Islet precursor cell (in vitro differentiated cells): ENCODE data around the gene OPN1MW.
"Not testable (repeated sequence)": the region's sequence is repeated elsewhere in the genome, so short reads cannot be mapped to it uniquely, and the experiment has no call there.

Source experiments
- DNase-seq: peaks from one replicate; pipeline ENCODE4 v3.0.0-alpha.2; 2018

The OPN1MW gene

DNA sequence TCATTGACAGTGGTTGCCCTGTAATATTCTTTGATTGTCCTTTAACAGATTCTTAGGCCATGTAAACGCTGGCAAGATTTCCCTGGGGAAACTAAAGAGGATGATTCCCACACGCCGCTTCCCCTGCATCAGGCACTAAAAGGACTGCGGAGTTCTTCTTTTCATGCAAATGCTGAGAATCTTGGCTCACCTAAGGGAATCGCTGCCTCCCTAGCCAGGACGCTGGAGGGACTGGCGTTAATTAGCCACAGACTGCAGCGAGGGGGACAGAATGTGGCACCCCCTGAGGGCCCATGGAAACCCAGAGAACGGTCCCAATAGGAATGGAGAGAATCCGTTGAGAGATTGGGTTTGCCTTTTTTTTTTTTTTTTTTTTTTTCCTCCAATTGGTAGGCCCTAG lies 29.1 kb downstream of the OPN1MW start:
- DNase-seq = not testable (repeated sequence)

DNA sequence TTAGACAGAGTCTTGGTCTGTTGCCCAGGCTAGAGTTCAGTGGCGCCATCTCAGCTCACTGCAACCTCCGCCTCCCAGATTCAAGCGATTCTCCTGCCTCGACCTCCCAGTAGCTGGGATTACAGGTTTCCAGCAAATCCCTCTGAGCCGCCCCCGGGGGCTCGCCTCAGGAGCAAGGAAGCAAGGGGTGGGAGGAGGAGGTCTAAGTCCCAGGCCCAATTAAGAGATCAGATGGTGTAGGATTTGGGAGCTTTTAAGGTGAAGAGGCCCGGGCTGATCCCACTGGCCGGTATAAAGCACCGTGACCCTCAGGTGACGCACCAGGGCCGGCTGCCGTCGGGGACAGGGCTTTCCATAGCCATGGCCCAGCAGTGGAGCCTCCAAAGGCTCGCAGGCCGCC lies 37.1 kb downstream of the OPN1MW start, which contains the start of gene OPN1MW2:
Gene OPN1MW2 (plus strand): TSS at position 301 of the 400 bp plus-strand sequence. CDS start 60 bp downstream, at position 361.
- not testable (repeated sequence) for DNase-seq

DNA sequence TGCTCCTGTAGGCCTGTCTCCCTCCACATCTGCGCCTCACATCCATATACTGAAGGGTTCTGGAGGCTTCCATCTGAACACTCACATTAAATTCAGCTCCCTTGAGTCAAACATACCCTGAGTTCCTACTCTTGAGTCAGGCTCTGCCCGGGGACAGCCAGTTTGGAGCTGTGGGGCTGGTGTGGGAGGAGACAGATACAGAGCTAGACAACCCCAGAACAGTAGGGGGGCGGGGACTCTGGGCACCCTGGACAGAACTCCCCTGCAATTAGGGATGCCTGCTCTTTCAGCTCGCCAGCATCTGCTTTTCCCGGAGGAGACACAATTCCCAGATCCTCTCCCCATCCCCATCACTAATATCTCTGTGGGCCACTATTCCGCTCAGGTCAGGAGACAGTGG lies 42.9 kb downstream of the OPN1MW start:
- not testable (repeated sequence) for DNase-seq

DNA sequence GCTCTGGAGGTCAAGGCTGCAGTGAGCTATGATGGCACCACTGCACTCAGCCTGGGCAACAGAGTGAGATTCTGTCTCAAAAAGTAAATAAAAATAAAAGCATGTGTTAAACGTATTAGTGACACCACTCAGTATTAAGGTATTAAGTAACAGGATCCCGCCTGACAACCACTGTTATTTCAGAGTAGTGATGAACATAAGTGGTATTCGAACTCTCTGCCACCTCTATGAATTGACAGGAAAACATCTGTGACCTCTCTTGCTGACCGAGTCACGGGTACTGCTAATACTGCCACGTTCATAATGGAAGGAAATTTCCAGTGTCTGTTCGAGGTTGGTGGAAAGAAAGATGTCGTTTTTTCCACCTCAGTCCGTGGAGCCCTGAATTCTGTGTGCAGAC lies 44.3 kb downstream of the OPN1MW start:
- DNase-seq = not testable (repeated sequence)

DNA sequence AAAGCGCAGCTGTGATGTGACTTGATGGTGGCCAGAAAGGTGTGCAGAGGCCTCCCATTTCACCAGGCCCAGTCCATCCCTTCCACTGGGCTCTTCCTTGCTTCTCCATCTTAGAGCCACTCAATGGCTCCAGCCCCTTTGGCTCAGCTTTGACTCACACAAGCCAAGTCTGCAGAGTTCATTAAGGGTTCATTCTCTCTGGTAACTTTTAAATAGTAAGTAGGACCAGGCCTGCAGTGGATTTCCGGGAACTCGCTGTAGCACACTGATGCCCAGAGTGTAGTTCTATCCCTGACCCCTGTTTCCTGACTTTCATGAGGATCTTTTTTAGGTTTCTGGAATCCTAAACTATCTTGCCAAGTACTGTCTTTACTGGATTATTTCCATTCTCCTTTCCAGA lies 49.0 kb downstream of the OPN1MW start:
- DNase-seq = not testable (repeated sequence)

DNA sequence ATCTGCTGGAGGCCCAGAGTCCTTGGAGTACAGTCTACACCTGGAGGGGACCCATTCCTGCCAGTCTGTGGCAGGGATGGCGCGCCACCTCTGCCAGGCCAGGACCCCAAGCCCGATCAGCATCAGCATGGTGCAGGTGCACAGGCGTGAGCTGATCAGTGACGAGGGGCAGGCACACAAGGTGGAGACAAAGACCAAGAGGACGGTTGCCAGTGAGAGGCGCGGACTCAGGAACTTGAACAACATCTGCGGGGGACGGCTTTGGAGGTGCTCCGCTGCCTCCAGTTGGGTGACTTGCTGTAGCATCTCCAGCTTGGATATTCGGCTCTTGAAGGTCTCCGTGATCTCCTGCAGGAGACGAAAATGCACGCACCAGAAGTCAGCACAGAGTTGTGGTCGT lies 51.2 kb downstream of the OPN1MW start:
- not testable (repeated sequence) for DNase-seq

DNA sequence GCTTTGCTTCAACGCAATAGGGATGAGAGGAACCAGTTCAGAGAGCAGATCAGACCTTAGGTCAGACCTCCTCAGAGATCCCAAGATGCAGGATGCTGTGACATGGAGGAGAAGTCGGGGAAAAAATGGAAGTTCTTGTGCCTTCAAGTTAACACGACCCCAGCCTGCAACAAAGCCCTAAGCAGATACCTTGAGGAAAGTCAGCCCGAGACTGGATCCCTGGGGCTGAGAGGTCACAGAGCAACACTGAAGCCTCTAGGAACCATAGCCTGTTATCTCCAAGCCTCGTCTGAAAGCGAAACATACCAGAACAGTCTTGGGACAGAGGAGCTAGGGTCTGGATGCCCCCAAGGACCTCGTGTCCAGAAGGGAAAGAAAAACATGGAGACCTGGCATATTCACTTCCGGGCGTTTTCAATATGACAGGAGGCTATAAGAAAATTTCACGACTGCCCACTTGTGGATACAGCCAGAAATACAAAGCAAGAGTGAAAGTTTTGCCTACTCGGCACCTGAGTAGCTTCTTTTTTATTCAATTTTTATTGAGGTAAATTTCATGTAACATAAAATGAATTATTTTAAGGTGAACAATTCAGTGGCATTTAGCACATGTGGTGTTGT lies 56.7 kb downstream of the OPN1MW start:
- DNase-seq = not testable (repeated sequence)

DNA sequence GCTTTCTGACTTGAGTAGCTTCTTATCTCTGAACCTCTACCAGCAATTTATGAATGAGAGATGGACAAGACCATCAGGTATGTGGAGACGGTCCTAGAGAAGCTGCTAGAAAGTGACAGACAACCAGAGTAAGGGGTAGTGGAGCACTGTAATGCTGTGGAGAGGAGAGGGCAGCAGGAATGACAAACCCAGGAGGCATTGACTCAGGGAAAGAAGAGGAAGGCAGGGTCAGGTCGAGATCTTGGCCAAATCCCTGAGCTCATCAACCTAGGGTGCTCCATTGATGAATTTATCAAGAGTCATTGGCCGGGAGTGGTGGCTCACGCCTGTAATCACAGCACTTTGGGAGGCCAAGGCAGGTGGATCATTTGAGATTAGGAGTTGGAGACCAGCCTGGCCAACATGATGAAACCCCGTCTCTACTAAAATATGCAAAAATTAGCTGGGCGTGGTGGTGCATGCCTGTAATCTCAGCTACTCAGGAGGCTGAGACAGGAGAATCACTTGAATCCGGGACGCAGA lies 57.6 kb downstream of the OPN1MW start:
- not testable (repeated sequence) for DNase-seq
